ENCODE data around the gene TMEM218. TPM values are rescaled to one million over a fixed set of nuclear protein-coding genes. Genes with fewer than 3 reads are reported as not detected.

Gene TMEM218
- polyA plus RNA-seq, 1 experiment: 15.1 TPM

DNA sequence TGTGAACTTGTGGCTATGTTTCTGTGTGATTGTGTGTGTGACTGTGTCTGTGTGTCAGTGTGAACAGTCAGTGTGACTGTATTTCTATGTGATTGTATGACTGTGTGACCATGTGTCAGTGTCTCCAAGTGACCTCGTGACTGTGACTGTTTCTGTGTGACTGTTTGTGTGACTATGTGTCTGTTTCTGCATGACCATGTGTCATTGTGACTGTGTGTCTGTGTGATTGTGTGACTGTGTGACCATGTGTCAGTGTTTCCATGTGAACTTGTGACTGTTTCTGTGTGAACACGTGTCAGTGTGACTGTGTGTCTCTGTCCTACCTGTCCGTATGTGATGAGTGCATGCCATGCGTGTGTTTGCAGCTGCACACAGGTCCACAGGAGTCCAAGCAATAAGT lies 44.3 kb upstream of the TMEM218 start:
- no peak for DNase-seq (ENCODE audit: low read depth)
- CTCF ChIA-PET: no interaction called here
- Histone ChIP-seq H3K36me3 (ENCODE audit: control insufficient read depth, insufficient read depth, low read length) (no peaks in the 10 kb centered on the region), H3K4me3 (ENCODE audit: low read depth, low read length) (no peak overlapping the region), H3K27me3 (ENCODE audit: control insufficient read depth, insufficient read depth, low read length) (peaks cover 13% of the 10 kb centered on the region)
- TF ChIP-seq, protein P1, sequence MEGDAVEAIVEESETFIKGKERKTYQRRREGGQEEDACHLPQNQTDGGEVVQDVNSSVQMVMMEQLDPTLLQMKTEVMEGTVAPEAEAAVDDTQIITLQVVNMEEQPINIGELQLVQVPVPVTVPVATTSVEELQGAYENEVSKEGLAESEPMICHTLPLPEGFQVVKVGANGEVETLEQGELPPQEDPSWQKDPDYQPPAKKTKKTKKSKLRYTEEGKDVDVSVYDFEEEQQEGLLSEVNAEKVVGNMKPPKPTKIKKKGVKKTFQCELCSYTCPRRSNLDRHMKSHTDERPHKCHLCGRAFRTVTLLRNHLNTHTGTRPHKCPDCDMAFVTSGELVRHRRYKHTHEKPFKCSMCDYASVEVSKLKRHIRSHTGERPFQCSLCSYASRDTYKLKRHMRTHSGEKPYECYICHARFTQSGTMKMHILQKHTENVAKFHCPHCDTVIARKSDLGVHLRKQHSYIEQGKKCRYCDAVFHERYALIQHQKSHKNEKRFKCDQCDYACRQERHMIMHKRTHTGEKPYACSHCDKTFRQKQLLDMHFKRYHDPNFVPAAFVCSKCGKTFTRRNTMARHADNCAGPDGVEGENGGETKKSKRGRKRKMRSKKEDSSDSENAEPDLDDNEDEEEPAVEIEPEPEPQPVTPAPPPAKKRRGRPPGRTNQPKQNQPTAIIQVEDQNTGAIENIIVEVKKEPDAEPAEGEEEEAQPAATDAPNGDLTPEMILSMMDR (IDR thresholded peaks at IDR 0.05; ENCODE audit: insufficient read depth, low read depth, low read length): no peak
- POLR2A ChIA-PET: interaction anchor here (0.7 kb wide), 1 partner anchor 14 kb away, joined by 4 read pairs; no protein-coding TSS in a partner anchor

DNA sequence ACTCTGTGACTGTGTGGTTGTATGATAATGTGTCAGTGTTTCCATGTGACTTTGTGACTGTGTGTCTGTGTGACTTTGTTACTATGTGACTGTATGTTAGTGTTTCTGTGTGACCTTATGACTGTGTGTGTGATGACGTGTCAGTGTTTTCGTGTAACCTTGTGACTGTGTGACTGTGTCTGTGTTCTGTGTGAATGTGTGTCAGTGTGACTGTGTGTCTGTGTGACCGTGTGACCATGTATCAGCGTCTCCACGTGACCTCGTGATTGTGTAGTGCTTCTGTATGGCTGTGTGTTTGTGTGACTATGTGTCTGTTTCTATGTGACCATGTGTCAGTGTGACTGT lies 43.6 kb upstream of the TMEM218 start:
- ChIA-PET CTCF (interaction anchor here (6.4 kb wide), 1 partner anchor 14 kb away, joined by 43 read pairs; no protein-coding TSS in a partner anchor), POLR2A (no interaction called here)
- Histone ChIP-seq H3K27me3 (ENCODE audit: control insufficient read depth, insufficient read depth, low read length) (peaks cover 9% of the 10 kb centered on the region), H3K36me3 (ENCODE audit: control insufficient read depth, insufficient read depth, low read length) (no peaks in the 10 kb centered on the region), H3K4me3 (ENCODE audit: low read depth, low read length) (no peak overlapping the region)
- TF ChIP-seq, protein P1 (IDR thresholded peaks at IDR 0.05; ENCODE audit: insufficient read depth, low read depth, low read length): no peak
- no peak for DNase-seq (ENCODE audit: low read depth)

DNA sequence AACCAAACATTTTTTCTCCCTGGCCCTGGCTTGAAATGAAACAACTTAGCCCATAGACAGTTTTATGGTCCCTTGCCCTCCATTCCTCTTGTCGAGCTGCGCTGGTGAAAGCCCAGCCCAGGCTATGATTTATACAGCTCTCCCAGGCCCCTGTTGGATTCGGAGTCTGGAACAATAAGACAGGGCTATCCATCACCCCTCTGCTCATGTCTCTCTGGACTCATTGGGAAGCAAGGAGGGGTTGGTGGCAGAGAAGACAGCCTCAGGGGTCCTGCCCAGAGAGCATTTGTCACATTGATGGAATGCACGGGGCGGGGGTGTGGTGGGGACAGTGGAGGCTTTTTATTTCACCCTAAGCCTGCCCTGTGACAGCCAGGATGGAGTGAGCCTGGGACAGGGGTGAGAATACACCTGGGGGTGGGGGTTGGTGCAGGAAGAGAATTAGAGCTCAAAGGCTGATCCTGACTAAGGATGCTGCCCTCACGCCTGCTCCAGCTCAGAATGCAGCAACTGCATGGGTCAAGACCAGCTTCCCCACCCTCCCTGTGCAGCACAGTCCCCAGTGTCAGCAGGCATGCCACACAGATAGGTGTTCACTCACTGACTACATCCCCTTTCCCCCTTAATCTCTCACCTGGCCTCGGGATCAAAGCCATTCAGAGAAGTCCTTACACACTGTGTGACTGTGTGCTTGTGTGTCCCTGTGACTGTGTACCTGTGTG lies 43.1 kb upstream of the TMEM218 start:
- Histone ChIP-seq H3K27me3 (ENCODE audit: control insufficient read depth, insufficient read depth, low read length) (peaks cover 7% of the 10 kb centered on the region), H3K36me3 (ENCODE audit: control insufficient read depth, insufficient read depth, low read length) (no peaks in the 10 kb centered on the region), H3K4me3 (ENCODE audit: low read depth, low read length) (no peak overlapping the region)
- CTCF ChIA-PET: interaction anchor here (1.9 to 6.4 kb wide), 2 partner anchors 9 to 13 kb away, joined by 7 to 43 read pairs; no protein-coding TSS in a partner anchor
- DNase-seq (ENCODE audit: low read depth): no peak
- POLR2A ChIA-PET: interaction anchor here (0.6 kb wide), 1 partner anchor 65 kb away, joined by 5 read pairs; no protein-coding TSS in a partner anchor
- TF ChIP-seq, protein P1 (IDR thresholded peaks at IDR 0.05; ENCODE audit: insufficient read depth, low read depth, low read length): no peak

DNA sequence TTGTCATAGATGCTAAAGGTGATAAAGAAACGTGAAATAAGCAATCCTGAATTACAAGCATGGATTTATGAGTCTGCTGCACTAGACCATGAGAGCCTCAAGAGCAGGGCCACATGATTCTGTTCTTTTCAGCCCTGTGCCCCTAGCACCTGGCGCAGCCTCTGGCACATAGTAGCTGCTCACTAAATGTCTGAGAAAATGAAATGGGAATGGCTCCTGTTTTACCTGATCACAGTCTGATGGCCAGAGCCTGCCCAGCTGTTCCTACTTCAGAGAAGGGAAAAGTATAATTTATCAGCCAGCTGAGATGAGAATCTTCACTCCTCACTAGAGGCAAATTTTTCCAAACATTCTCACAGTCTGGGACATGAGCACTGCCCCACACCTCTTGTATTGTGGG lies 42.4 kb upstream of the TMEM218 start:
- DNase-seq (ENCODE audit: low read depth): no peak
- ChIA-PET POLR2A (interaction anchor here (0.6 kb wide), 1 partner anchor 66 kb away, joined by 5 read pairs; no protein-coding TSS in a partner anchor), CTCF (interaction anchor here (1.9 to 6.4 kb wide), 2 partner anchors 9 to 12 kb away, joined by 7 to 43 read pairs; no protein-coding TSS in a partner anchor)
- TF ChIP-seq, protein P1 (IDR thresholded peaks at IDR 0.05; ENCODE audit: insufficient read depth, low read depth, low read length): no peak
- Histone ChIP-seq H3K27me3 (ENCODE audit: control insufficient read depth, insufficient read depth, low read length) (peaks cover 8% of the 10 kb centered on the region), H3K4me3 (ENCODE audit: low read depth, low read length) (no peak overlapping the region), H3K36me3 (ENCODE audit: control insufficient read depth, insufficient read depth, low read length) (no peaks in the 10 kb centered on the region)

DNA sequence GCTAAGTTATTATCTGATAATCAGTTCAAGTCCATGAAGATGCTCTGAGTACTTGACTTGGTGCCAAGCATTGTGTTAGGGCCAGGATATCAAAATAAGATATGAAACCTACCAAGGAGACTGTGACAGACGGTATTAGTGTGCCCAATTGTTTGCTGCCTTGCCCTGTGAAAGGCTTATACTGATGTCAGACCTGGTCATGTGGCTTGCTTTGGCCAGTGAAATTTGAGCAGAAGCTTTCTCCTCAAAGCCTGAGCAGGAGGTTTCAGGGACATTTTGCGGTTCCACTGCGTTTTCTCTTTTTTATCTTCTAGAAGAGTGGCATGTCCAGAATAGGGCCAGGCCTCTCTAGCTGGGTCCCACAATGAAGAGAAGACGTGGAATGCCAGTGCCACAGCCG lies 37.3 kb upstream of the TMEM218 start:
- ChIA-PET CTCF (interaction anchor here (0.5 to 6.4 kb wide), 7 partner anchors 7 to 256 kb away, joined by 3 to 43 read pairs (median 3); no protein-coding TSS in a partner anchor), POLR2A (no interaction called here)
- Histone ChIP-seq H3K27me3 (ENCODE audit: control insufficient read depth, insufficient read depth, low read length) (peaks cover 14% of the 10 kb centered on the region), H3K36me3 (ENCODE audit: control insufficient read depth, insufficient read depth, low read length) (no peaks in the 10 kb centered on the region), H3K4me3 (ENCODE audit: low read depth, low read length) (no peak overlapping the region)
- TF ChIP-seq, protein P1 (IDR thresholded peaks at IDR 0.05; ENCODE audit: insufficient read depth, low read depth, low read length): no peak
- no peak for DNase-seq (ENCODE audit: low read depth)
